ENCODE results near the gene TRPM3. TPM values are rescaled to one million over a fixed set of nuclear protein-coding genes. Genes with fewer than 3 reads are reported as not detected.

TRPM3 gene
- total and polyA plus RNA-seq, 2 of the 13 experiments (the other 11 are each of a cell fraction or from before 2014, with no cell fraction given) = not detected

DNA sequence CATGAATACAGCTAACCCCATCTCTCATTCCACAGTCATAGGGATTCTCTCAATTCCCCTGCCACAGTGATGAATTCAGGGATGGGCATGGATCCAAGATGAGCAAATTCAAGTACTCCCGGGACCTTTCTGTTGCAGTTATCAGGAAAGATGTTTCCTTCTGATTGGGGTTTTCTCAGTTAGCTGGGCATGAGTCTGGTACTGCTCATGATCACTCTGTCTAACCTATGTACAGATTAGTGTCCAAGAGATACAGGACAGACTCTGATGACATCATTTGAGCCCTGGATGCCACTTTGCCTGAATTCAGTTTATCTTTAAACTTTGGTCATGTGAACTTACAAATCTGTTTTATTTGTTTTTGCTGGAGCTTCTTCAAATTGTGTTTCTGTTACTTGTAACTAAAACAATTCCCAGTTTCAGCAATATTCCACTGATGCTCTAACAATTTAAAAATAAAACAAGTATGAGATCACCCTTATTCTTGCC lies 449.2 kb downstream of the TRPM3 start:
- in situ Hi-C loops (cut with HindIII; ENCODE audit: extremely low pct_ligation_motif_present, low pct_unique_long_range_greater_than_20kb) (no loop called here), intact Hi-C loops (cut with micrococcal nuclease; ENCODE audit: unreplicated experiment) (no loop called here)
- Histone ChIP-seq H3K36me3 (replicated peaks in 1 of 2; ENCODE audit: control insufficient read depth in 1 of 2, insufficient read depth in 2 of 2, low read length in 2 of 2) (no peaks in the 10 kb centered on the region), H3K4me2 (ENCODE audit: low read depth, low read length) (no peak overlapping the region), H3K27ac (ENCODE audit: extremely low read length, insufficient read depth, low read length) (no peak overlapping the region), H3K9ac (ENCODE audit: insufficient read depth, low read depth, low read length) (no peak overlapping the region), H3K9me3 (ENCODE audit: low read length) (no peaks in the 10 kb centered on the region), H3K4me3 (replicated peaks in 1 of 3; ENCODE audit: insufficient read depth in 1 of 3, low read depth in 2 of 3, low read length in 3 of 3) (no peak overlapping the region), H3K4me1 (ENCODE audit: insufficient read depth, low read length) (no peaks in the 10 kb centered on the region), H3K27me3 (ENCODE audit: control insufficient read depth in 1 of 2, insufficient read depth in 2 of 2, low read length in 2 of 2) (0 out of 5 replicates have a peak, but pooled peaks cover 0 to 3% of the 10 kb centered on the region in 2 experiments), H2AFZ (ENCODE audit: low read length) (no peak overlapping the region), H4K20me1 (ENCODE audit: insufficient read depth, low read length) (no peaks in the 10 kb centered on the region), H3K79me2 (ENCODE audit: insufficient read depth, low read length) (no peaks in the 10 kb centered on the region)
- FAIRE-seq = no peak
- TF ChIP-seq POLR2AphosphoS2 (IDR thresholded peaks at IDR 0.05; ENCODE audit: low read depth, low read length) = no peak
- TF ChIP-seq SSRP1 (CRISPR knock-in tag; IDR thresholded peaks at IDR 0.05) = no peak
- TF ChIP-seq SIN3B (IDR thresholded peaks at IDR 0.05; ENCODE audit: low read length) = no peak
- peak; percentile 49; the same call in 1 of the 2 replicates for TF ChIP-seq ATF7 (IDR thresholded peaks at IDR 0.05)
- no peak for TF ChIP-seq ATF7 (CRISPR knock-in tag; IDR thresholded peaks at IDR 0.05)
- ATAC-seq = no peak
- WGBS (ENCODE audit: low lambda C conversion rate) = 0% methylated on average over 1 of the region's 1 CpG
- POLR2A ChIA-PET = no interaction called here
- no TSS peak for BruUV-seq (replicated peaks)
- CTCF ChIA-PET (ENCODE audit: low intra/inter-chr PET ratio, low total read pairs) = no interaction called here
- DNase-seq (ENCODE audit: low spot score) = no peak

DNA sequence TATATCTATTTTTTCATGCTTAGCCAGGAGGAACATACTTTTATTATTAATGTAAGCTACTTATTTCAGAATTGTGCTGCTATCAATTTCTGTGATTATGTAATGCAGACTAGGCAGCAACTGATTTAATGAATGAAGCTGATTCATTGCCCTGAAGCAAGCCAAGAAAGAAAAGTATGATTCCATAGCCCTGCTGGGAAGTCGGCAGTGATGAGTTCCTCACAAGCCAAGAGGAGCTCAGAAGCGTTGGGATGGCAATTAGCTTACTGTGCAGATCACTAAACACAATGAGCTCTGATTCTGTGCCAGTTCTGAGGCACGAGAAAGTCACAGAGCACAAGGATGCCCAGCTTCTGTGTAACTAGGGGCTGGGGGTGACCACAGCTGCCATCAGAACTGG lies 452.7 kb downstream of the TRPM3 start:
- H3K9me3 ChIP-seq (ENCODE audit: low read length) = no peaks in the 10 kb centered on the region
- ChIA-PET POLR2A (no interaction called here), CTCF (ENCODE audit: low intra/inter-chr PET ratio, low total read pairs) (no interaction called here)
- in situ Hi-C loops (cut with HindIII; ENCODE audit: extremely low pct_ligation_motif_present, low pct_unique_long_range_greater_than_20kb) = no loop called here
- H3K27me3 ChIP-seq (ENCODE audit: control insufficient read depth in 1 of 2, insufficient read depth in 2 of 2, low read length in 2 of 2) = no peaks in the 10 kb centered on the region
- 0% methylated on average over 3 of the region's 3 CpGs for WGBS (ENCODE audit: low lambda C conversion rate)
- ATAC-seq (no peak), FAIRE-seq (no peak), DNase-seq (ENCODE audit: low spot score) (no peak)
- no peaks in the 10 kb centered on the region for H3K4me1 ChIP-seq (ENCODE audit: insufficient read depth, low read length)
- intact Hi-C loops (cut with micrococcal nuclease; ENCODE audit: unreplicated experiment) = no loop called here
- no peak overlapping the region for H2AFZ ChIP-seq (ENCODE audit: low read length)
- no TSS peak for BruUV-seq (replicated peaks)
- H3K27ac ChIP-seq (ENCODE audit: extremely low read length, insufficient read depth, low read length) = no peak overlapping the region
- H3K4me2 ChIP-seq (ENCODE audit: low read depth, low read length) = no peak overlapping the region
- TF ChIP-seq STAT5B (CRISPR knock-in tag; IDR thresholded peaks at IDR 0.05) (no peak), HOXD1 (CRISPR knock-in tag; IDR thresholded peaks at IDR 0.05) (no peak), MAF1 (CRISPR knock-in tag; IDR thresholded peaks at IDR 0.05; ENCODE audit: borderline replicate concordance) (no peak), GZF1 (CRISPR knock-in tag; IDR thresholded peaks at IDR 0.05) (no peak), MTF2 (CRISPR knock-in tag; IDR thresholded peaks at IDR 0.05; ENCODE audit: borderline replicate concordance) (no peak), CHCHD3 (CRISPR knock-in tag; IDR thresholded peaks at IDR 0.05) (no peak), JUNB (CRISPR knock-in tag; IDR thresholded peaks at IDR 0.05; ENCODE audit: borderline replicate concordance) (no peak), ZFP1 (CRISPR knock-in tag; IDR thresholded peaks at IDR 0.05) (no peak)
- TF ChIP-seq, protein P1, sequence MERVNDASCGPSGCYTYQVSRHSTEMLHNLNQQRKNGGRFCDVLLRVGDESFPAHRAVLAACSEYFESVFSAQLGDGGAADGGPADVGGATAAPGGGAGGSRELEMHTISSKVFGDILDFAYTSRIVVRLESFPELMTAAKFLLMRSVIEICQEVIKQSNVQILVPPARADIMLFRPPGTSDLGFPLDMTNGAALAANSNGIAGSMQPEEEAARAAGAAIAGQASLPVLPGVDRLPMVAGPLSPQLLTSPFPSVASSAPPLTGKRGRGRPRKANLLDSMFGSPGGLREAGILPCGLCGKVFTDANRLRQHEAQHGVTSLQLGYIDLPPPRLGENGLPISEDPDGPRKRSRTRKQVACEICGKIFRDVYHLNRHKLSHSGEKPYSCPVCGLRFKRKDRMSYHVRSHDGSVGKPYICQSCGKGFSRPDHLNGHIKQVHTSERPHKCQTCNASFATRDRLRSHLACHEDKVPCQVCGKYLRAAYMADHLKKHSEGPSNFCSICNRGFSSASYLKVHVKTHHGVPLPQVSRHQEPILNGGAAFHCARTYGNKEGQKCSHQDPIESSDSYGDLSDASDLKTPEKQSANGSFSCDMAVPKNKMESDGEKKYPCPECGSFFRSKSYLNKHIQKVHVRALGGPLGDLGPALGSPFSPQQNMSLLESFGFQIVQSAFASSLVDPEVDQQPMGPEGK (CRISPR knock-in tag; IDR thresholded peaks at IDR 0.05) = no peak
- no peaks in the 10 kb centered on the region for H3K79me2 ChIP-seq (ENCODE audit: insufficient read depth, low read length)
- H3K4me3 ChIP-seq (replicated peaks in 1 of 3; ENCODE audit: insufficient read depth in 1 of 3, low read depth in 2 of 3, low read length in 3 of 3) = no peak overlapping the region
- no peaks in the 10 kb centered on the region for H4K20me1 ChIP-seq (ENCODE audit: insufficient read depth, low read length)
- no peaks in the 10 kb centered on the region for H3K36me3 ChIP-seq (replicated peaks in 1 of 2; ENCODE audit: control insufficient read depth in 1 of 2, insufficient read depth in 2 of 2, low read length in 2 of 2)
- no peak overlapping the region for H3K9ac ChIP-seq (ENCODE audit: insufficient read depth, low read depth, low read length)

Data from HepG2 (cell line).